SK-N-SH (cell line): Measurements from ENCODE around the gene LRAT. TPM values are rescaled to one million over a fixed set of nuclear protein-coding genes. Genes with fewer than 3 reads are reported as not detected.

ENCODE experiments used
- CTCF ChIA-PET: fragments of 300-600, 350-600 bp; formaldehyde crosslinking; extraction: SDS; loops from one replicate; lab custom pipeline; 2021; lab: Yijun Ruan, JAX
- POLR2A ChIA-PET: fragments of 350-600 bp; sonication (Branson Sonifier 250); formaldehyde crosslinking; extraction: SDS; loops from one replicate; lab custom pipeline; 2020; ENCODE audit warnings: antibody characterized with exemption, inconsistent platforms; lab: Yijun Ruan, JAX
- DNase-seq: peaks from one replicate; pipeline ENCODE4 v3.0.0; 2012
- H2AFZ ChIP-seq: fragments of 200-600 bp; sonication (generic); 2 replicates; pipeline ENCODE4 v1.8.1; 2016; ENCODE audit warnings: antibody characterized with exemption, mild to moderate bottlenecking, low read depth
- H3F3A ChIP-seq: fragments of 200-600 bp; sonication (generic); replicated peaks from 2 replicates; pipeline ENCODE3; 2016; ENCODE audit warnings: antibody characterized with exemption, mild to moderate bottlenecking; ENCODE audit not compliant: insufficient read depth
- H3K27ac ChIP-seq, 2 experiments: fragments of 200-500 bp in 1 of 2; fragments of 200-600 bp in 1 of 2; sonication (Bioruptor generic) in 1 of 2; sonication (generic), shearing (Covaris generic) in 1 of 2; 2 replicates each; pipeline versions ENCODE4 v1.5.1 to v1.6.1; 2014 to 2016; ENCODE audit warnings: low read depth in 2 of 2, inconsistent platforms in 1 of 2, low read length in 1 of 2, mild to moderate bottlenecking in 1 of 2, mixed read lengths in 1 of 2
- H3K27me3 ChIP-seq: fragments of 200-600 bp; sonication (generic), shearing (Covaris generic); 2 replicates; pipeline ENCODE4 v1.6.1; 2016; ENCODE audit warnings: mixed run types; ENCODE audit not compliant: insufficient read depth
- H3K36me3 ChIP-seq, 2 experiments: fragments of 200-500 bp in 1 of 2; fragments of 200-600 bp in 1 of 2; sonication (Bioruptor generic) in 1 of 2; sonication (generic) in 1 of 2; replicated peaks in 1 of 2; 2 replicates each; pipeline versions ENCODE3 to v1.5.1; 2014 to 2016; ENCODE audit warnings: low read length in 1 of 2, mild to moderate bottlenecking in 1 of 2; ENCODE audit not compliant: insufficient read depth in 2 of 2, control insufficient read depth in 1 of 2
- H3K4me1 ChIP-seq, 2 experiments: fragments of 200-500 bp in 1 of 2; fragments of 200-600 bp in 1 of 2; sonication (Bioruptor generic) in 1 of 2; sonication (generic), shearing (Covaris generic) in 1 of 2; 2 replicates each; pipeline versions ENCODE4 v1.5.1 to v1.6.1; 2014 to 2016; ENCODE audit warnings: low read depth in 1 of 2, low read length in 1 of 2, mixed run types in 1 of 2; ENCODE audit not compliant: insufficient read depth in 2 of 2, control insufficient read depth in 1 of 2
- H3K4me2 ChIP-seq: fragments of 200-600 bp; sonication (generic), shearing (Covaris generic); 2 replicates; pipeline ENCODE4 v1.6.1; 2017; ENCODE audit warnings: mixed run types
- H3K4me3 ChIP-seq, 2 experiments: fragments of 200-500 bp in 1 of 2; fragments of 200-600 bp in 1 of 2; sonication (Bioruptor generic) in 1 of 2; sonication (generic), shearing (Covaris generic) in 1 of 2; 2 replicates each; pipeline versions ENCODE4 v1.5.1 to v1.8.1; 2014 to 2016; ENCODE audit warnings: low read depth in 2 of 2, inconsistent platforms in 1 of 2, low read length in 1 of 2, mild to moderate bottlenecking in 1 of 2, mixed read lengths in 1 of 2, moderate library complexity in 1 of 2
- H3K79me2 ChIP-seq: fragments of 200-600 bp; sonication (generic); 2 replicates; pipeline ENCODE4 v1.8.1; 2017; ENCODE audit warnings: mild to moderate bottlenecking; ENCODE audit not compliant: insufficient read depth
- H3K9ac ChIP-seq: fragments of 200-600 bp; sonication (generic); 2 replicates; pipeline ENCODE4 v1.6.1; 2017; ENCODE audit warnings: mixed run types
- H3K9me2 ChIP-seq: fragments of 200-600 bp; sonication (generic); 2 replicates; pipeline ENCODE4 v1.6.1; 2017; ENCODE audit warnings: mixed run types
- H3K9me3 ChIP-seq: fragments of 200-600 bp; sonication (generic); 2 replicates; pipeline ENCODE4 v1.6.1; 2017; ENCODE audit warnings: mixed run types, mild to moderate bottlenecking, moderate library complexity
- H4K20me1 ChIP-seq: fragments of 200-600 bp; sonication (generic); 2 replicates; pipeline ENCODE4 v1.6.1; 2017; ENCODE audit warnings: mild to moderate bottlenecking, mixed run types; ENCODE audit not compliant: insufficient read depth
- CHD2 ChIP-seq: fragments of 150-350 bp; IDR thresholded peaks from 2 replicates; pipeline ENCODE4 v1.6.1; 2018; ENCODE audit warnings: low read length; ENCODE audit not compliant: partially characterized antibody
- CTCF ChIP-seq: fragments of 200-600 bp; sonication (generic); IDR thresholded peaks from 2 replicates; pipeline ENCODE4 v1.6.1; 2017; ENCODE audit warnings: antibody characterized with exemption, mild to moderate bottlenecking, moderate library complexity
- ELF1 ChIP-seq: IDR thresholded peaks from 2 replicates; pipeline ENCODE4 v1.4.0; 2012
- EP300 ChIP-seq, 2 experiments: IDR thresholded peaks; 2 replicates each; pipeline versions ENCODE4 v1.4.0 to v1.6.1; 2012; ENCODE audit warnings: borderline replicate concordance in 1 of 2, low read depth in 1 of 2, low read length in 1 of 2
- EZH2phosphoT487 ChIP-seq: fragments of 200-600 bp; sonication (generic); IDR thresholded peaks from 2 replicates; pipeline ENCODE4 v1.6.1; 2017; ENCODE audit warnings: low read depth, mixed run types, mild to moderate bottlenecking, antibody characterized with exemption, moderate library complexity, borderline replicate concordance
- FOSL2 ChIP-seq: IDR thresholded peaks from 2 replicates; pipeline ENCODE4 v1.4.0; 2012; ENCODE audit warnings: low read depth, mild to moderate bottlenecking, moderate library complexity, borderline replicate concordance
- FOXM1 ChIP-seq: IDR thresholded peaks from 2 replicates; pipeline ENCODE4 v1.4.0; 2012; ENCODE audit warnings: low read depth, mild to moderate bottlenecking
- GABPA ChIP-seq: IDR thresholded peaks from 2 replicates; pipeline ENCODE4 v1.4.0; 2012; ENCODE audit warnings: low read depth, mild to moderate bottlenecking
- JUND ChIP-seq: IDR thresholded peaks from 2 replicates; pipeline ENCODE4 v1.4.0; 2012
- MEF2A ChIP-seq: IDR thresholded peaks from 2 replicates; pipeline ENCODE4 v1.4.0; 2012; ENCODE audit warnings: low read depth, borderline replicate concordance
- MXI1 ChIP-seq: IDR thresholded peaks from 2 replicates; pipeline ENCODE4 v1.6.1; 2012; ENCODE audit warnings: mild to moderate bottlenecking, low read depth, low read length, improper control_type of control experiment
- NFIC ChIP-seq: IDR thresholded peaks from 2 replicates; pipeline ENCODE4 v1.4.0; 2012; ENCODE audit warnings: borderline replicate concordance
- NRF1 ChIP-seq: IDR thresholded peaks from 2 replicates; pipeline ENCODE4 v1.6.1; 2012; ENCODE audit warnings: low read depth, mild to moderate bottlenecking, low read length
- POLR2AphosphoS5 ChIP-seq: IDR thresholded peaks from 2 replicates; pipeline ENCODE4 v1.6.1; 2012; ENCODE audit warnings: low read depth, low read length
- REST ChIP-seq: IDR thresholded peaks from 2 replicates; pipeline ENCODE4 v1.6.1; 2012; ENCODE audit warnings: mild to moderate bottlenecking, low read depth, low read length, moderate library complexity
- RFX5 ChIP-seq: IDR thresholded peaks from 2 replicates; pipeline ENCODE4 v1.6.1; 2012; ENCODE audit warnings: mild to moderate bottlenecking, improper control_type of control experiment, low read length
- SIN3A ChIP-seq: IDR thresholded peaks from 2 replicates; pipeline ENCODE4 v1.6.1; 2012; ENCODE audit warnings: low read depth, mild to moderate bottlenecking, low read length, moderate library complexity, borderline replicate concordance
- SMC3 ChIP-seq: IDR thresholded peaks from 2 replicates; pipeline ENCODE4 v1.6.1; 2012; ENCODE audit warnings: low read depth, low read length, improper control_type of control experiment
- TAF1 ChIP-seq: IDR thresholded peaks from 2 replicates; pipeline ENCODE4 v1.6.1; 2012; ENCODE audit warnings: low read depth, mild to moderate bottlenecking, low read length, moderate library complexity, borderline replicate concordance
- TCF12 ChIP-seq: IDR thresholded peaks from 2 replicates; pipeline ENCODE4 v1.4.0; 2012
- TEAD4 ChIP-seq: IDR thresholded peaks from 2 replicates; pipeline ENCODE4 v1.4.0; 2012; ENCODE audit warnings: mild to moderate bottlenecking, borderline replicate concordance; ENCODE audit not compliant: insufficient read depth
- YY1 ChIP-seq: IDR thresholded peaks from 2 replicates; pipeline ENCODE4 v1.4.0; 2012; ENCODE audit warnings: low read depth, mild to moderate bottlenecking
- WGBS: methylation state at CpG from one replicate; pipeline ENCODE4 v1.1.6; 2017; ENCODE audit warnings: low lambda C conversion rate; 5-methylcytosine and 5-hydroxymethylcytosine counted together
- polyA plus RNA-seq, 3 experiments: library from polyadenylated mRNA; depleted of rRNA; stranded (reverse); fragments of >200 nt; gene quantifications; 2 replicates each; pipeline ENCODE4 v1.2.3, GENCODE V29; 2012

The LRAT gene
- polyA plus RNA-seq, 1 of the 3 experiments (the other 2 are of a cell fraction): not detected

- Histone ChIP-seq H2AFZ (no peak overlapping the region), H4K20me1 (no peaks in the 10 kb centered on the region), H3K27ac (no peak overlapping the region), H3K4me2 (no peak overlapping the region), H3K4me3 (no peak overlapping the region), H3K9ac (no peak overlapping the region), H3K79me2 (no peaks in the 10 kb centered on the region), H3K36me3 (no peaks in the 10 kb centered on the region), H3K27me3 (no peaks in the 10 kb centered on the region), H3F3A (no peaks in the 10 kb centered on the region), H3K9me2 (no peaks in the 10 kb centered on the region), H3K4me1 (peaks cover 0 to 3% of the 10 kb centered on the region in 2 experiments; a peak in 1 of 4 replicates), H3K9me3 (no peaks in the 10 kb centered on the region)
- DNase-seq: no peak
- no peak for TF ChIP-seq NFIC
- no peak for TF ChIP-seq FOSL2
- TF ChIP-seq MEF2A: no peak
- TF ChIP-seq SIN3A: no peak
- no peak for TF ChIP-seq TEAD4
- POLR2A ChIA-PET: no interaction called here
- CTCF ChIA-PET: no interaction called here
- WGBS: 0% methylated on average over 4 of the region's 4 CpGs
Observed at GRCh38 chr4:154714339-154715040, 29.3 kb upstream of the LRAT start.

- H2AFZ ChIP-seq: no peak overlapping the region
- peaks cover 0 to 4% of the 10 kb centered on the region in 2 experiments; a peak in 1 of 4 replicates for H3K4me1 ChIP-seq
- no peak overlapping the region for H3K9ac ChIP-seq
- H3K4me3 ChIP-seq: no peak overlapping the region
- H3K4me2 ChIP-seq: no peak overlapping the region
- TF ChIP-seq FOXM1: no peak
- no peak for TF ChIP-seq REST
- no peak for TF ChIP-seq CHD2
- TF ChIP-seq MXI1: no peak
- TF ChIP-seq RFX5: no peak
- no peak for TF ChIP-seq YY1
- no peak for TF ChIP-seq GABPA
- TF ChIP-seq CTCF: no peak
- TF ChIP-seq MEF2A: no peak
- TF ChIP-seq ELF1: no peak
- TF ChIP-seq EP300 (IDR thresholded peaks at IDR 0.05; ENCODE audit: borderline replicate concordance in 1 of 2, low read depth in 1 of 2, low read length in 1 of 2): no peak
- no peak for TF ChIP-seq EZH2phosphoT487
- no peak for TF ChIP-seq SMC3
- TF ChIP-seq POLR2AphosphoS5: no peak
- no peak for TF ChIP-seq TEAD4
- TF ChIP-seq NRF1: no peak
- no peak for TF ChIP-seq TAF1
- no peak for TF ChIP-seq JUND
- TF ChIP-seq TCF12: no peak
- H3K9me3 ChIP-seq: no peaks in the 10 kb centered on the region
- no peak overlapping the region for H3K27ac ChIP-seq
- DNase-seq: no peak
- ChIA-PET CTCF (no interaction called here), POLR2A (no interaction called here)
- H3K36me3 ChIP-seq: no peaks in the 10 kb centered on the region
- H3K27me3 ChIP-seq: no peaks in the 10 kb centered on the region
- no peaks in the 10 kb centered on the region for H3K9me2 ChIP-seq
- H3F3A ChIP-seq: no peaks in the 10 kb centered on the region
- H4K20me1 ChIP-seq: no peaks in the 10 kb centered on the region
- WGBS: 5% methylated on average over 4 of the region's 4 CpGs
- no peaks in the 10 kb centered on the region for H3K79me2 ChIP-seq
Observed at GRCh38 chr4:154719087-154719486, 24.7 kb upstream of the LRAT start.
